A549 (cell line): ENCODE data around the gene CD19.
"Not testable (repeated sequence)": the region's sequence is repeated elsewhere in the genome, so short reads cannot be mapped to it uniquely, and the experiment has no call there.

ENCODE experiments used
- CTCF ChIP-seq: fragments of >200 bp; sonication (Bioruptor Twin); formaldehyde crosslinking; IDR thresholded peaks from 3 replicates; pipeline ENCODE4 v1.5.1; 2016
- MAX ChIP-seq: IDR thresholded peaks from 2 replicates; pipeline ENCODE4 v1.6.1; 2012
- RFX5 ChIP-seq: fragments of 450-650 bp; IDR thresholded peaks from 2 replicates; pipeline ENCODE4 v1.7.1; 2014; ENCODE audit warnings: antibody characterized with exemption, mild to moderate bottlenecking, moderate library complexity

GRCh38 chr16:28926284-28926683 is 5.5 kb upstream of the CD19 start:
- not testable (repeated sequence) for TF ChIP-seq MAX, RFX5, CTCF
